ENCODE data around the gene SLC39A11.
"Not testable (repeated sequence)": the region's sequence is repeated elsewhere in the genome, so short reads cannot be mapped to it uniquely, and the experiment has no call there.

The SLC39A11 gene

GRCh38 chr17:72947475-72947874 is 145.0 kb downstream of the SLC39A11 start:
- DNase-seq (ENCODE audit: low read depth) = no peak

- DNase-seq (ENCODE audit: low read depth) = no peak
Measured at GRCh38 chr17:72946696-72947095, 145.8 kb downstream of the SLC39A11 start.

GRCh38 chr17:72946156-72946555 is 146.3 kb downstream of the SLC39A11 start:
- no peak for DNase-seq (ENCODE audit: low read depth)

DNA sequence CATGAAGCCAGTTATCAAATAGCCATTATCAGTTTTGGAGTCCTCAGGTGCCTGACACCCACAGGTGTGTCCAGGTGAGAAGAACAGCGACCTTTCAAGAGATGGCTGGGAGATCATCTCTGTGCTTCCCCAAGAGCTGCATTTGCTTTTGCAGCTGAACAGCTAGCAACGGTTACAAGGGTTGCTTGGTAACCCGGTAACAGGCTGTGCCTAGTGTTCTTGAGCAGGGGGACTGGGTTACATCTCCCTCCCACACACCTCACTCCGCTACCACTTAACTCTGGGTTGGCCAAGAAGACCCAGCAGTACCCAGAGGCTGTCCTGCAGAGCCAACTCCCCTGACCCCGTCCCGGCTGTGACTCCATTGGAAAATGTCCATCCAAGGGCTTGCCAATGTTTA is 147.0 kb downstream of the SLC39A11 start:
- no peak for DNase-seq (ENCODE audit: low read depth)

- no peak for DNase-seq (ENCODE audit: low read depth)
Measured at GRCh38 chr17:72943826-72944689, 148.4 kb downstream of the SLC39A11 start.

DNA sequence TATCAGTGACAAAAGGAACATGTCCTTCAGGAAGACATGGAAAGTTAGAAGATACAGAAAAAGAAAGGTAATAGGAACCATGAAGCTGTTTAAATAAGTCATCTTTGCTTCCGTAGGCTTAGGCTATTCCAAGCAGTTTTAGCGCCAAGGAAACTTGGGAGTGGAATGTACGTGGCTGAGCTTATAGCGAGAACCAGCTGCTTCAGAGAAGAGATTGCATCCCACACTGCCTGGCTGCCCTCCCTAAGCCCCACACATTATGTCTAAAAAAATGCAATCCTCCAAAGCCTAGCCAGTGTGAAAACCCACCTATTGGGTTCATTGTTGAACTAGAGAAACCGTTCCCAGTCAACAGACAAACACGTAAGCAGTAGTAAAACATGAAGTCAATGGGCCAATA is 149.9 kb downstream of the SLC39A11 start:
- no peak for DNase-seq (ENCODE audit: low read depth)

DNA sequence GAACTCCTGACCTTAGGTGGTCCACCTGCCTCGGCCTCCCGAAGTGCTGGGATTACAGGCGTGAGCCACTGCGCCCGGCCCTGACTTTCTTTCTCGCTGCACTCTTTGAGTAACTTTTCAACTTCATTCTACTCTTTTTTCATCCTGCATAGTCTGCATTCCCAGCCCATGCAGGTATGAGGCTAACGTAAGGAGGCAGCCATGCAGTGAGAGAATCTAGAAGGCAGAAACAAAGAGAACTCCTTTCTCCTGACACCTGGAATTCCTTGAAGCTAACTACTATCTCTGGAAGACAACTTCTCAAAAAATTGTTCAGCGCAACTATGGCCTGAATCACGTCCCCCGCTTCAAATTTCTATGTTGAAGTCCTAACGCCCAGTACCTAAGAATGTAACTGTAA is 152.0 kb downstream of the SLC39A11 start:
- DNase-seq (ENCODE audit: low read depth) = no peak

DNA sequence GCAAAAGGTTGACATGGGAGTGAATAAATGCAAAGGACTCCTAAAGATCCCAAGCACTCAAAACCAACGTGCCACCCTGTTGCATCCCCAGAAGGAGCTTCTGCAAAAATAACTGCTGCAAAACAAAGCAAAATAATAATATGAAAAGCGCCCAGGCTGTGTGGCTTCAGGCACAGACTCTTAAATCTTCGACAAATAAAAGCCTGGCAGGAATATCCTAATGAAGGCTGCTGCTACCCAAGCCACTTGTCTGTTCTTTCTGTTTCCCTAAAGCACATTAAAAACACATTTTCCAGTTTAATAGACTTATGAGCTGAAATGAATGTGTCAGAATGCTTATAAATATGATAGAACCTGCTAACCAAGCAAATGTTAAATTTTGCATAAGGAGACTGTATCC is 154.0 kb downstream of the SLC39A11 start:
- DNase-seq (ENCODE audit: low read depth) = no peak

DNA sequence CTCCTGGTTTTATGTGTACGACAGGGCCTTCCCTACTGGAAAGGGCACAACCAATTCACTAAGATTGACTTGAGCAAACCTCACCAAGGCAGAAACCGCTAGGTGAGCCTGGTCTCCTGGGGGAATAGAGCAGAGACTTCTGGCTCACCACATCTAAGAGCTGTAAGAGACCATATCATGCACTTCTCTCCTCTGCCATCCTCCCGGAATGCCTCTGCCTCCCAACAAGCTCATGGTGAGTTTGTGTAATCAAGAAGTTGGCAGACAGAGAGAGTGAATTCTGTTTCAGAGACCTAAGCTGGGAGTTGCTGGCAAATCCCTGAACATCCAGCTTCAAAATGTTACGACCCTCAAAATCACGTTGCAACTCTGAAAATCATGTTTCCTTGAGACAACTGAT is 154.8 kb downstream of the SLC39A11 start:
- no peak for DNase-seq (ENCODE audit: low read depth)

- DNase-seq (ENCODE audit: low read depth) = not testable (repeated sequence)
Measured at GRCh38 chr17:72937254-72937653, 155.2 kb downstream of the SLC39A11 start.

- no peak for DNase-seq (ENCODE audit: low read depth)
Measured at GRCh38 chr17:72935984-72936383, 156.5 kb downstream of the SLC39A11 start.

- DNase-seq (ENCODE audit: low read depth) = no peak
Measured at GRCh38 chr17:72934927-72935326, 157.6 kb downstream of the SLC39A11 start.

DNA sequence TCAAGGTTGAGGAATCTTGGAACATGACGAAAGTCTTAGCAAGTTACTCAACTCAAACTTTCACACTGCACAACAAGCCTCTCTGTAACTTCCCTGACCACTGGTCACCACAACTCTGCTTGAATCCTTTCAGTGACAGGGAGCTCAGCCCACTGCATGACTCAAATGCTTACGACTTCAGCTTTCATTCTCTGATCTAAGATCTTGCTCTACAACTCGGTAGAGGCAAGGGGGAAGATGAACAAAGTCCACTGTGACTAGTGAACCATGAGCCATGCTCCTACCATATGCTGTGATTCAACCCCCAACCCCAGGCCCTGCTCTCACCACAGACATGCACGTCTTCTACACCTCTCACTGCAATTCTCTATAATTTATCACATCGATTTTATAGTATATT is 160.9 kb downstream of the SLC39A11 start:
- no peak for DNase-seq (ENCODE audit: low read depth)

GRCh38 chr17:72931163-72931562 is 161.3 kb downstream of the SLC39A11 start:
- DNase-seq (ENCODE audit: low read depth) = no peak

DNA sequence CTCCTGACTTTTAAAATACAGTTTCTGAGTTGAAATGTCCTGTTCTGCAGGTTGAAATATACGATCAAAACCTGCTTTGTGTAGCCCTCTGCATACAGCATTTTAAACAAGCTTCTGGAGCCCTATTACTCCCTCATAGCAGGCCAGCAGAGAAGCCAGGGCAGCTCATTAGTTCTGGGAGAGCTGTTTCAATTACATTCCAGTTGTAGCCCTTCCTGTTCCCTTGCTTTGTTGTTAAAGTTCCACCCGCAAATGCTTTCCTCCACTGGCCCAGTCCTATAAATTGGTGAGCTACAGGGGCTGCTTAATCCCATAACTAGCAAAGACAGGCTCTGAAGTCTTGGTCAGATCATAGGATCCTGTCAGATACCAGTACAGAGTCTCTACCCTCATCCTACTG is 162.5 kb downstream of the SLC39A11 start:
- no peak for DNase-seq (ENCODE audit: low read depth)

GRCh38 chr17:72928454-72929136 is 163.9 kb downstream of the SLC39A11 start:
- no peak for DNase-seq (ENCODE audit: low read depth)

DNA sequence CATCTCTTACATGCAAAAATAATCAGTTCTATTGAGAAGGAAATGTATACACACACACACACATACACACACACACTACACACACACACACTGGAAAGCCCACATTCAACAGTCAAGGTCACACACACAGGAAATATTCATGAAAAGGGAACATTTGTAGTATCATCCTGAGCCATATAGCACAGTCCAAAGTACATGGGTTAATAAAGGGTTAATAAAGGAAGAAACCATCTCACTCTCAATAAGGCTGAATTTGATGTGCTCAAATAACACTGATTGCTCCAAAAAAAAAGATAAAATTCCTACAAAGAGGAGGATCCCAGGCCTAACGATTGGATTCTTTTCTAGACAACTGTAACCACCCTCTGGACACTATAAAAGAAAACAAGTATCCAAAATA is 164.7 kb downstream of the SLC39A11 start:
- DNase-seq (ENCODE audit: low read depth) = no peak

DNA sequence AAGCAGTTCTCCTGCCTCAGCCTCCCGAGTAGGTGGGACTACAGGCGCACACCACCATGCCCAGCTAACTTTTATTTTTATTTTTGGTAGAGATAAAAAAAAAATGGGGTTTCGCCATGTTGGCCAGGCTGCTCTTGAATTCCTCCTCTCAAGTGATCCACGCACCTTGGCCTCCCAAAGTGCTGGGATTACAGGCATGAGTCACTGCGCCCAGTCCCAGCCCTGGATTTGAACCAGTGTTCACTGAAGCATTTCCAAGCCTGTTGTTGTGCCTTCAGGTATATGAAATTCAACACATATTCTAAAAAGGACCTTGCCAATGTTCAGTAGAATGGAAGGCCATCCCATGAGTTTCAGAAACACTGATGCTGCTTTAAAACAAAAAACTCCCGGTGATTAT is 165.3 kb downstream of the SLC39A11 start:
- DNase-seq (ENCODE audit: low read depth) = no peak

DNA sequence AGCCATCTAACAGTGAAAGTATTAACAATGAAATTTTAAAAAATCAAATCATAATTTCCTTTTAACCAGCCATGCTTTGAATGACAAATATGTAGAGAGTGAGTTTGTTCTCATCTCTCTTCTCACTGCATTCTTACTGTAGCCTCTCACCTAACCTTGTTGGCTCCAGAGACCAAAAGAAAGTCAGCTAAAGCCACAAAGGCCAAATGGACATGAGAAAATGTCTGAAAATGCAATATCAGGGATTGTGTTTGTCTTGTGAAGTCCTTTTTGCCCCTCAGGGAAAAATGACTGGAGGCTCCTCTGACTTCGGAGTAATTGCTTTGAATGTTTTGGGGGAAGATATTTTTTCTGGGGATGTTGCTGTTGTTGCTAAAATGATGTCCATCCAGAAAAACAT is 166.3 kb downstream of the SLC39A11 start:
- no peak for DNase-seq (ENCODE audit: low read depth)

DNA sequence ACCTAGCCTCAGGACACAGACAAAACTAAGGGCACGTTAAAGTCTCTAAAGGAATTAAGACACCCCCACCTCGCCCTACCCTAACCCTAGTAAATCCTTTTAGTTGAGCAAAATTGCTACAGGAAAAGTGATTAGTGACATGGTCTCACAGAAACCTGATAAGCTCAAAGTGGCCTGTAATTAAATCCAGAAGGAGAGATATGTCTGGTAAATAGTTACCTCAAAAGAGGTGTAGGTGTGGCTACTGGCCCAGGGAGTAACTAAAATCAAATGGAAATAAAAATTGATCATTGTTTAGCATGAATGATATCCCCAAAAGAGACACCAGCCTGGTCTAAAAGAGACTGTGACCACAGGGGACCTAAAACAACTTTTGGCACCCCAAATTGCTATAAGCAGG is 168.3 kb downstream of the SLC39A11 start:
- DNase-seq (ENCODE audit: low read depth) = no peak

DNA sequence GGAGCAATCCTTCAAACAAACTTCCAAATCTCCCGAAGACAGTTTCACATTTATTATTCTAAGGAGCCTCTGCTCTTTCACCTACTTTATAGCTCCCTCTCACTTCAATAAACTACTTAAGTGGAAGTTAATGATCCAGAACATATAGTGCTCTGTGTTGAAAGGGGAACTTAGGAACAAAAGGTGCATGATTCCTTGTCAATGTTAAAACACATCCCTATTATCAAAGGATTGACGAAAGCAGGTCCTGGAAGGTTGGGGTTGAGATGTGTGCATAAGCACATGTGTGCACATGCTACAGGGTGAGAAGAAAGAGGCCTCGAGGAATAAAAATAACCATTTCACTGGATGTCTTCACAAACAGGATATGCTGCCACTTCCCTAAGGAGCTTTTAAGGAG is 170.3 kb downstream of the SLC39A11 start:
- DNase-seq (ENCODE audit: low read depth) = no peak

DNA sequence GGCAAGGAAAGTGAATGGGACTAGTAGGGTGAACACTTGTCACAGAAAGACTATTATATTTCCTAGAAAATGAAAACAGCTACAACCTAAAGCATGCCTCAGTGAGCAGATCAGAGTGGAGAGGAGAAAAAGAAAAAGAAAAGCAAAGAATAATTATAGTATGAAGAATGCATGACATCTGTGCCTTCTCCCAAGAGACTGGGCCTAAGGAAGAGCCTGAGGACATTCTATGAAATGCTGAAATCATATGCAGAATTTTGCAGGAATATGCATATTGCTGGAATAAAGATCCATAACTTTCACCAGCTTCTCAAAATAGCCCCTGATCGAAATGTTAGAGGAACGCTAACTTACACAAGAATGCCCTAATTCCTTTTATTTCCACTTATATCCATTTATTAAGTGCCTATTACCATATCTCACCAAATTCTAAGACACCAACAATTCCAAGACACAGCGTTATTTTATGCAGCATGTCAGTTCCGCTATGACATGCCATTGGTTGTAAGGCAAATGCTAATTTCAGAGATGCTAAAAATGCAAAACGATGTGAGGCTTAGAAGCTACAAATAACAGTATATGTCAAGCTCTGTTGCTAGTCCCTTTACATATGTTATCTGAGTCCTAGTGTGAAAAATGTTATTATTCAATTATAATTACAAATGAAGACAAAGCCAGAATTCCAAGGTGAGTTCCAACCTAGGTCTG is 171.0 kb downstream of the SLC39A11 start:
- no peak for DNase-seq (ENCODE audit: low read depth)

DNA sequence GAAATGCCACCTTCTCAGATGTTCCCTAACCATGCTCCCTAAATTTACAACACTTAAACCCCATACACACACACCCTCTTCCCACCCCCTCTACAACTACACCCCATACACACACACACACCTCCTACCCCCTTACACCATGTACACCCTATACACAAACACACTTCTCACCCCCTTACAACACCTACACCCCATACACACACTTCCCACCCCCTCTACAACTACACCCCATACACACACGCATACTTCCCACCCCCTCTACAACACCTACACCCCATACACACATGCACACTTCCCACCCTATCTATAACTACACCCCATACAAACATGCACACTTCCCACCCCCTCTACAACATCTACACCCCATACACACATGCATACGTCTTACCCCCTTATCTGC is 172.0 kb downstream of the SLC39A11 start:
- no peak for DNase-seq (ENCODE audit: low read depth)

All from T follicular helper cell (primary cell).